ENCODE measurements around the gene NDUFA13. TPM values are rescaled to one million over a fixed set of nuclear protein-coding genes. Genes with fewer than 3 reads are reported as not detected.

NDUFA13 gene
- total and polyA plus RNA-seq, 7 donors, result 274 to 648 (median 534) TPM

GRCh38 chr19:19552798-19553197 is 36.8 kb downstream of the NDUFA13 start:
- Histone ChIP-seq H3K4me1 (no peaks in the 10 kb centered on the region), H3K4me3 (no peak overlapping the region), H3K9me3 (no peaks in the 10 kb centered on the region), H3K27me3 (ENCODE audit: insufficient read depth in 3 of 3, low read length in 2 of 3) (peaks cover 0 to 28% (median 6%) of the 10 kb centered on the region in 3 donors), H3K36me3 (ENCODE audit: insufficient read depth in 1 of 2, low read depth in 1 of 2) (no peaks in the 10 kb centered on the region), H3K27ac (no peak overlapping the region)
- peak; percentile 11 for TF ChIP-seq CTCF (IDR thresholded peaks at IDR 0.05)
- 48 to 65% (median 56%) methylated on average over 6 of the region's 6 CpGs for WGBS, 3 donors
- ATAC-seq (no peak), DNase-seq (no peak)
- intact Hi-C loops (cut with DNase I), result no loop called here

DNA sequence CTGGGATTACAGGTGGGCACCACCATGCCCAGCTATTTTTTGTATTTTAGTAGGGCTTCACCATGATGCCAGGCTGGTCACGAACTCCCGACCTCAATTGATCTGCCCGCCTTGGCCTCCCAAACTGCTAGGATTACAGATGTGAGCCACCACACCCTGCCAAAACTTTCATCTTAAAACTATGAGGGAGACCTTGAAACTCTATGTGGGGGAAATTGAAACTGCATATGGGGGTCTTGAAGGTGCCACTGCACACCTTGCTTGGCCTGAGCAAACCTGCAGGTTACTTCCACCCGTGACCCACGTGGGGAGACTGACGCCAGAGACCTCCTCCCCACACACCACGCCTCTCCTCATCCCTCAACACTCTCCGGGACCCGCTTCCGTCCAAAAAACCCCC is 37.6 kb downstream of the NDUFA13 start:
- 88 to 95% (median 88%) methylated on average over 10 of the region's 10 CpGs for WGBS, 3 donors
- Histone ChIP-seq H3K9me3 (no peaks in the 10 kb centered on the region), H3K4me1 (no peaks in the 10 kb centered on the region), H3K27ac (no peak overlapping the region), H3K27me3 (ENCODE audit: insufficient read depth in 3 of 3, low read length in 2 of 3) (peaks cover 0 to 21% (median 6%) of the 10 kb centered on the region in 3 donors), H3K36me3 (ENCODE audit: insufficient read depth in 1 of 2, low read depth in 1 of 2) (no peaks in the 10 kb centered on the region), H3K4me3 (no peak overlapping the region)
- no peak for TF ChIP-seq CTCF (IDR thresholded peaks at IDR 0.05)
- intact Hi-C loops (cut with DNase I), result no loop called here
- ATAC-seq (no peak), DNase-seq (no peak)

DNA sequence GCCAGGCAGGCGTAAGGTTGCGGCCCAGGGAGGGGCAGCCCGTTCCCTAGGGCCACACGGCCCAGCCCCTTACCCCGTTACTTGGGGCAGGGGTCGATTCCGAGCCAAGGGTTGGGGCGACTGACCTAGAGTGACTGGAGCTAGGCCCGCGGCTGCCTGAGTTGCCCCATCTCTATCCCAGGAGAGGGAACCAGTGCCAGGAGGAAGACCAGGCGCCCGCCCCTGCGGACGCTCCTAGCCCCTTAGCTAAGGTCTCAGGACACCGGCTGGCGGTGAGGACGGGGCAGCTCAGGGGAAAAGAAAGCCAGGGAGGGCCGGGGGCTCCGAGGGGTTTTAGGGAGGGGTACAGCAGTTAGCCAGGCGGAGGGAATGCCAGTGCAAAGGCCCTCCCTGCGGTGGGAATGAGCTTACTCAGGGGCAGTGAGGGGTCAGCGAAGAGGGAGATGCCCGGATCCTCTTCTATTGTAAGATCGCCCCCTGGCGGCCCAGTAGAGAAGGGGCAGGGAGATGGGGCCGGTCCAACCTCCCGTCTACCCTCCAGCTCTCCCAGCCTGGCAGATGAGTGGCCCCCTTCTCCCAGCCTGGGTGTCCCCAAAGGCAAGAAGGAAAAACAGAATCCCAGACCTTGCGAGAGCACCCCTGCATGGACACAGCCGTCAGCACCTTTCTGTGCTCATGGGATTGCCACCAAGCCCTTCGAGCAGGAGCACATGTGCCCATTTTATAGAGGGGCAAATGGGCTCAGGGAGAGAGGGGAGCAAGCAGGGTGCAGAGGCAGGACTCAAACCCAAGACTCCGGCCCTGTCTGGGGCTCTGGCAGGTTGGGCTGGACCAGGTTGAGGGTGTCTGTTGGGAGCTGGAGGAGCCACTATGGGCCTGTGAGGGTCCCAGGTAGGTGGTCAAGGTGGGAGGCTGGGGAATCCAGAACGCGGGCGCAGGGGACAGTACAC is 38.3 kb downstream of the NDUFA13 start:
- Histone ChIP-seq H3K36me3 (ENCODE audit: insufficient read depth in 1 of 2, low read depth in 1 of 2) (no peaks in the 10 kb centered on the region), H3K4me1 (no peaks in the 10 kb centered on the region), H3K9me3 (no peaks in the 10 kb centered on the region), H3K4me3 (no peak overlapping the region), H3K27me3 (ENCODE audit: insufficient read depth in 3 of 3, low read length in 2 of 3) (peaks cover 0 to 16% (median 3%) of the 10 kb centered on the region in 3 donors), H3K27ac (no peak overlapping the region)
- 66 to 68% (median 66%) methylated on average over 34 of the region's 34 CpGs for WGBS, 3 donors
- peak; percentile 54 for TF ChIP-seq CTCF (IDR thresholded peaks at IDR 0.05)
- DNase-seq (peak in 1 of 2 donors; percentile 57), ATAC-seq (peak in 2 of 4 donors; percentile 59 to 64)
- intact Hi-C loops (cut with DNase I), result no loop called here

- ATAC-seq, result no peak
- no peak overlapping the region for H3K27ac ChIP-seq
- no peaks in the 10 kb centered on the region for H3K4me1 ChIP-seq
- TF ChIP-seq CTCF (IDR thresholded peaks at IDR 0.05), result no peak
- no peaks in the 10 kb centered on the region for H3K9me3 ChIP-seq
- H3K36me3 ChIP-seq (ENCODE audit: insufficient read depth in 1 of 2, low read depth in 1 of 2), result no peaks in the 10 kb centered on the region
- intact Hi-C loops (cut with DNase I), result no loop called here
- DNase-seq, result no peak
- WGBS, 3 donors, result 71 to 88% (median 77%) methylated on average over 12 to 15 of the region's 15 CpGs
- no peaks in the 10 kb centered on the region for H3K27me3 ChIP-seq (ENCODE audit: insufficient read depth in 3 of 3, low read length in 2 of 3)
- no peak overlapping the region for H3K4me3 ChIP-seq
These were observed 42.0 kb downstream of the NDUFA13 start for GRCh38 chr19:19558055-19558454.
